Right cardiac atrium (tissue), 5 donors: ENCODE measurements around the gene TMEM247. TPM values are rescaled to one million over a fixed set of nuclear protein-coding genes. Genes with fewer than 3 reads are reported as not detected.

Experiments
- ATAC-seq, 2 donors: fragments of 200-7000 bp; cut with Tn5 transposase; one replicate each; pipeline versions ENCODE4 v1.8.0 to v1.9.1; 2020; ENCODE audit warnings: moderate library complexity in 2 of 2, mild to moderate bottlenecking in 1 of 2
- DNase-seq, 3 donors: peaks; one replicate each; pipeline ENCODE4 v3.0.0-alpha.2; 2020
- H3K27ac ChIP-seq: one replicate; pipeline ENCODE4 v1.5.1; 2013; ENCODE audit warnings: mild to moderate bottlenecking, low read length, control low read depth, moderate library complexity
- H3K27me3 ChIP-seq: one replicate; pipeline ENCODE4 v1.6.1; 2013; ENCODE audit not compliant: control insufficient read depth, insufficient read depth
- H3K4me1 ChIP-seq: one replicate; pipeline ENCODE4 v1.6.1; 2013; ENCODE audit warnings: low read length; ENCODE audit not compliant: control insufficient read depth, insufficient read depth
- H3K4me3 ChIP-seq: one replicate; pipeline ENCODE4 v1.5.1; 2013; ENCODE audit warnings: low read length, control low read depth
- H3K9me3 ChIP-seq: one replicate; pipeline ENCODE4 v1.6.1; 2013; ENCODE audit warnings: low read length; ENCODE audit not compliant: control insufficient read depth
- WGBS: extraction: QIAGEN DNeasy Blood & Tissue Kit; methylation state at CpG from one replicate; pipeline ENCODE4 v1.1.7; 2013; 5-methylcytosine and 5-hydroxymethylcytosine counted together
- intact Hi-C, 4 donors: fragments of 100-400 bp; cut with DNase I; formaldehyde crosslinking; loops; one replicate each; pipeline versions ENCODE4 v1.11.0 to v1.14.0; 2022 to 2023
- polyA plus RNA-seq: library from polyadenylated mRNA; stranded (reverse); fragments of 200-250 nt; gene quantifications from one replicate; pipeline ENCODE4 v1.2.3, GENCODE V29; 2013
- total RNA-seq, 4 donors: library from RNA; stranded (reverse); fragmentation: NEBNext Ultra II Directional; extraction: Animal tissue kit (Norgen Biotek cat#: 25700); gene quantifications; one replicate each; pipeline ENCODE4 v1.2.1, GENCODE V29; 2021
- donor health status: healthy with polysubstance abuse.
- donor health status: DM: no; HTN: yes; CAD: no.
- donor health status: DM: no; HTN: no; CAD: no.
- donor health status: DM: no; HTN: yes; CAD: no; lungs with severe emphysema.
- donor health status: DM: yes; HTN: yes; CAD: no.

TMEM247 gene
- total and polyA plus RNA-seq, 5 donors = not detected

- Histone ChIP-seq H3K4me3 (no peak overlapping the region), H3K4me1 (peaks cover 2% of the 10 kb centered on the region), H3K9me3 (no peaks in the 10 kb centered on the region), H3K27ac (no peak overlapping the region), H3K27me3 (no peaks in the 10 kb centered on the region)
- ATAC-seq (no peak), DNase-seq (no peak)
- intact Hi-C loops = no loop called here
- WGBS = 52% methylated on average over 4 of the region's 4 CpGs
These were observed 24.3 kb downstream of the TMEM247 start for GRCh38 chr2:46503686-46504085.

DNA sequence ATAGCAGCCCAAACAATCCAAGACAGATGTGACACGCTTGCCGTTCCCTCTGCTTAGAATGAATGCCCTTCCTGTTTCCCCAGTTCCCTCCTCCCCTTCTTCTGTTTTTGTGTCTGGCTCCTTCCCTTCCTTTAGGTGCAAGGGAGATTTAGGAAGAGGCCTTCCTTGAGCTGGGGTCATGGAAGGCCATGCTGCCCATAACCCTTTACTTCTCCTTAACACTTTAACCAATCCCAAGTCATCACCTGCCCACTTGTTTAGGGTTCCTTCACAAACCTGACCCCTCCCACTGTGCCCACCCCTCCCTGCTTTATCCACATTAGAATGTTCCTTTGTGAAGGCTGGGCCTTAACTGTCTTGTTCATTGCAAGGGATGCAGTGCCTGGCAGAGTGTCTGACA, 24.9 kb downstream of the TMEM247 start:
- Histone ChIP-seq H3K9me3 (no peaks in the 10 kb centered on the region), H3K4me3 (no peak overlapping the region), H3K4me1 (peaks cover 2% of the 10 kb centered on the region), H3K27ac (no peak overlapping the region), H3K27me3 (no peaks in the 10 kb centered on the region)
- DNase-seq (no peak), ATAC-seq (no peak)
- intact Hi-C loops = no loop called here
- 72% methylated on average over 2 of the region's 2 CpGs for WGBS

GRCh38 chr2:46504685-46505471, 25.5 kb downstream of the TMEM247 start:
- WGBS = 83% methylated on average over 8 of the region's 8 CpGs
- peaks cover 2% of the 10 kb centered on the region for H3K4me1 ChIP-seq
- no peaks in the 10 kb centered on the region for H3K9me3 ChIP-seq
- no peak overlapping the region for H3K4me3 ChIP-seq
- H3K27ac ChIP-seq = no peak overlapping the region
- no peak for DNase-seq
- H3K27me3 ChIP-seq = no peaks in the 10 kb centered on the region
- no peak for ATAC-seq
- intact Hi-C loops = no loop called here

DNA sequence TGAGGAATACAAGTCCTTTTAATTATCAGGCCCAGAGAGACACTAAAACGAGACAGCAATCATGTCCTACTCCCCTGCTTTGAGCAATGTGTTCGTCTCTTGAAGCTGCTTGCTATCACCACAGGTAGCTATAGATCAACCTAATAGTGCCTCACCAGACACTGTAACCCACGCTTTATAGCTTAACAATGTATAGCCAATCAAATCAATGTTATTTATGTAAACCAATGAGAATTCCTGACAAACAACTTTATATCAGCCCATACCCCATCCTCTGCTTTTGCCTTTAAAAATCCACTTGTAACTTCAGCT, 26.1 kb downstream of the TMEM247 start:
- no peak for DNase-seq
- H3K27ac ChIP-seq = no peak overlapping the region
- H3K4me3 ChIP-seq = no peak overlapping the region
- H3K4me1 ChIP-seq = peaks cover 2% of the 10 kb centered on the region
- 94% methylated on average over 3 of the region's 3 CpGs for WGBS
- ATAC-seq = no peak
- intact Hi-C loops = no loop called here
- no peaks in the 10 kb centered on the region for H3K9me3 ChIP-seq
- H3K27me3 ChIP-seq = no peaks in the 10 kb centered on the region

DNA sequence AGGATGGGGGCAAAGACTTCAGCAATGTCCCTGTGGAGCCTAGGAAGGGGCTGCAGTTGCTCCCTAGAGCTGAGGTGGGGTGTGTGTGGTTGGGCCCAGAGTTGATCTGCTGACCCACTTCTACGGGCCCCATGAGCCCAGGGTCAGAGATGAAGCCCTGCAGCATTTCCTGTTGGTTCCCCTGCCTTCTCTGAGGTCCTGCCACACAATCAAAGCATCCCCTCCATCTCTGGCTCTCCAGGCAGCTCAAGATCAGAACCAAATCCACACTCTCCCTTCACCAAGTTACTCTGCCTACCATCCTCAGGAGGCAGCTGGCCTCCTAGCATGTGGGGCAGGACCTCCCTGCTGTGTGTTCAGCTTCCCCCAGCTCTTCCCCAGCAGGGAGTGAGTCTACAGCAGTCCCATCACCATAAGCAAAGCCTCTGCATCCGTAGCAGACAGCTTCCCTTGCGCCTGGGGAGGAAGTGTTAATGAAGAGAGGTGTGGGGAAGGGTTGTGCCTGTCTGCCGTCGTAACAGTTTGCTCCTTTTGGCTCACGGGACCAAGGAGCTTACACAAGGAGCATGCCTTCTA, 26.9 kb downstream of the TMEM247 start:
- 60% methylated on average over 6 of the region's 6 CpGs for WGBS
- ATAC-seq (no peak), DNase-seq (no peak)
- H3K27ac ChIP-seq = no peak overlapping the region
- intact Hi-C loops = no loop called here
- no peaks in the 10 kb centered on the region for H3K27me3 ChIP-seq
- H3K4me3 ChIP-seq = no peak overlapping the region
- peaks cover 2% of the 10 kb centered on the region for H3K4me1 ChIP-seq
- H3K9me3 ChIP-seq = no peaks in the 10 kb centered on the region

DNA sequence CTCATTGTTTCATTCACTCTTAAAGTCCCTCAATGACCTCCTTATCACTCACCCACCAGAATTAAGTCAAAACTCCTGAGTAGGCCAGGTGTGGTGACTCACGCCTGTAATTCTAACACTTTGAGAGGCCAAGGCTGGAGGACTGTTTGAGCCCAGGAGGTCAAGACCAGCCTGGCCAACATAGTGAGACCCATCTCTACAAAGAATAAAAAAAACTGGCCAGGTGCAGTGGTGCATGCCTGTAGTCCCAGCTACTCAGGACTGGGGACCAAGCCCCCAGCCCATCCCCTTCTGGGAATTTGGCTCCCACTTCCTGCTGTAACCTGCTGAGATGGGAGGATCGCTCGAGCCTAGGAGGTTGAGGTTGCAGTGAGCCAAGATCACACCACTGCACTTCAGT, 28.9 kb downstream of the TMEM247 start:
- WGBS = 94% methylated on average over 3 of the region's 3 CpGs

DNA sequence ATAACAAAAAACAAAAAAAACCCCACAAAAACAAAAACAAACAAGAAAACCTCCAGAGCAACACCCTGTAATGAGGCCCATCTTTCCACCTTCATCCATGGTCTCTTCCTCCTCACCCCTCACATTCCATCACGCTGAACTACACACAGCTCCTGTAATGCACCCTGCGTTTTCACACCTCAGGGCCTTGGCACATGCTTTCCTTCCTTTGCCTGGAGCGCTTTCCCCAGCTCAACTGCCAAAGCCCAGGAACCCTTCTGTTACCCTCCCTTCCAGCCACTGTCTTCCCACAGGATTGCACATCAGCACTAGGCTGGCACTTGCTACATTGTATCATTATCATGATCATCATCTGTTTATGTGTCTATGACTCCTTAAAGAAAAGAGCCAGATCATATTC, 29.4 kb downstream of the TMEM247 start:
- H3K27me3 ChIP-seq = no peaks in the 10 kb centered on the region
- ATAC-seq (no peak), DNase-seq (no peak)
- peaks cover 1% of the 10 kb centered on the region for H3K4me1 ChIP-seq
- no peak overlapping the region for H3K4me3 ChIP-seq
- no peaks in the 10 kb centered on the region for H3K9me3 ChIP-seq
- 90% methylated on average over 3 of the region's 3 CpGs for WGBS
- no peak overlapping the region for H3K27ac ChIP-seq
- intact Hi-C loops = no loop called here

More for the DNA sequence above, 28.9 kb downstream of the TMEM247 start:
- Histone ChIP-seq H3K4me1 (peaks cover 2% of the 10 kb centered on the region), H3K27me3 (no peaks in the 10 kb centered on the region), H3K27ac (no peak overlapping the region), H3K9me3 (no peaks in the 10 kb centered on the region), H3K4me3 (no peak overlapping the region)
- ATAC-seq (no peak), DNase-seq (no peak)
- intact Hi-C loops = no loop called here

- intact Hi-C loops = no loop called here
- no peaks in the 10 kb centered on the region for H3K9me3 ChIP-seq
- H3K4me1 ChIP-seq = no peaks in the 10 kb centered on the region
- H3K4me3 ChIP-seq = no peak overlapping the region
- DNase-seq (no peak), ATAC-seq (no peak)
- no peak overlapping the region for H3K27ac ChIP-seq
- no peaks in the 10 kb centered on the region for H3K27me3 ChIP-seq
- WGBS = 95% methylated on average over 3 of the region's 3 CpGs
These were observed 30.4 kb downstream of the TMEM247 start for GRCh38 chr2:46509804-46510203.

GRCh38 chr2:46510598-46511177, 31.3 kb downstream of the TMEM247 start:
- H3K27me3 ChIP-seq = no peaks in the 10 kb centered on the region
- DNase-seq (no peak), ATAC-seq (no peak)
- 86% methylated on average over 5 of the region's 5 CpGs for WGBS
- H3K9me3 ChIP-seq = no peaks in the 10 kb centered on the region
- no peaks in the 10 kb centered on the region for H3K4me1 ChIP-seq
- intact Hi-C loops = no loop called here
- H3K4me3 ChIP-seq = no peak overlapping the region
- no peak overlapping the region for H3K27ac ChIP-seq

- 90% methylated on average over 10 of the region's 10 CpGs for WGBS
- Histone ChIP-seq H3K27me3 (no peaks in the 10 kb centered on the region), H3K4me1 (no peaks in the 10 kb centered on the region), H3K9me3 (no peaks in the 10 kb centered on the region), H3K27ac (no peak overlapping the region), H3K4me3 (no peak overlapping the region)
- intact Hi-C loops = no loop called here
- DNase-seq = no peak
- no peak for ATAC-seq
These were observed 32.8 kb downstream of the TMEM247 start for GRCh38 chr2:46512185-46512584.

- intact Hi-C loops = no loop called here
- Histone ChIP-seq H3K9me3 (no peaks in the 10 kb centered on the region), H3K27me3 (no peaks in the 10 kb centered on the region), H3K4me3 (no peak overlapping the region), H3K4me1 (no peaks in the 10 kb centered on the region), H3K27ac (no peak overlapping the region)
- ATAC-seq (no peak), DNase-seq (no peak)
- 68% methylated on average over 1 of the region's 1 CpG for WGBS
These were observed 35.4 kb downstream of the TMEM247 start for GRCh38 chr2:46514738-46515137.
